G401.6 (cell line): Measurements from ENCODE around the gene TANGO2.
A peak's percentile ranks its signal among the peaks of the same experiment; 100 is the strongest.

Source experiments
- FAIRE-seq: peaks from 2 replicates; lab custom pipeline; 2012; peaks lifted over from hg19 to GRCh38; lab: Jason Lieb, UNC

Gene TANGO2

DNA sequence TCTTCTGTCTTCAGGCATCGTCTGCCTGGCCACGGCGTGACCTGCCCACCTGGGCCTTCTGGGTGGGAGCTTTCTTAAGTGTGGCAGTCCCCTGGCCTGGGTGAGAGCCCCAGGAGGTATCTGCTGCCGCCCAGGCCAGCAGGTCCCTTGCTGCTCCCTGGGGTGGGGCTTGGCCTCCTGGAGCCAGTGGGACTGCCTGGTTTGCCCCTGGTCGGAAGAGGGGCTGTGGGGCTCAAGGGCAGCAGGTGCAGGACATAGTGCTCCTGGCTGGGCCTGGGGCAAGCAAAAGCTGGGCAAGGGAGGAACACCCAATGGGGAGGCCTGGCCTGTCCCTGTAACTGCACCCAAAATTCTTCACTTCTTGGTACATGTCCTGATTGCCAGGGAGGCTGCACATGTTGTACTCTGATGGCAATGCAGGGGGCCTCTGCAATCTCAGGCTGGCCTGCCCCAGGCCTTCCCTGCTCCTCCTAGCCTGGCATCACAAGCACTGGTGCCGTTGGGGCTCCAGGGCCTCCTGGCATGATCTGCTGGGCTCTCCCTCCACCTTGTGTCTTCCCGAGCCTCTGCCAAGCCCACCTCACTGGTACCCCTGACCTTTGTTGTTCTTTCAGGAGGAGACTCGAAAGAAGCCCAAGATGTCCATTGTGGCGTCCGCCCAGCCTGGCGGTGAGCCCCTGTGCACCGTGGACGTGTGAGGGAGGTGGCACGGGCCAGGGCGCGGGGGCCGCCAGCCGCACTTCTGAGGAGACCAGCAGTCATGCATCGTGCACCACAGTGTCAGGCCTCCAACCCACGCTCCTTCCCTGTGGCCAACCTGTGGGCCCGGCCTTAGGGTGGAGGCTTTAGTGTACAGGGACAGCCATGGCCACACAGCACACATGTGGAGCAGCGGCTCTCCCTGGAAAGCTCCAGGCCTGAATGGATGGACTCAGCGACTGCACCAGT is 88.8 kb downstream of the TANGO2 start:
- FAIRE-seq = no peak

DNA sequence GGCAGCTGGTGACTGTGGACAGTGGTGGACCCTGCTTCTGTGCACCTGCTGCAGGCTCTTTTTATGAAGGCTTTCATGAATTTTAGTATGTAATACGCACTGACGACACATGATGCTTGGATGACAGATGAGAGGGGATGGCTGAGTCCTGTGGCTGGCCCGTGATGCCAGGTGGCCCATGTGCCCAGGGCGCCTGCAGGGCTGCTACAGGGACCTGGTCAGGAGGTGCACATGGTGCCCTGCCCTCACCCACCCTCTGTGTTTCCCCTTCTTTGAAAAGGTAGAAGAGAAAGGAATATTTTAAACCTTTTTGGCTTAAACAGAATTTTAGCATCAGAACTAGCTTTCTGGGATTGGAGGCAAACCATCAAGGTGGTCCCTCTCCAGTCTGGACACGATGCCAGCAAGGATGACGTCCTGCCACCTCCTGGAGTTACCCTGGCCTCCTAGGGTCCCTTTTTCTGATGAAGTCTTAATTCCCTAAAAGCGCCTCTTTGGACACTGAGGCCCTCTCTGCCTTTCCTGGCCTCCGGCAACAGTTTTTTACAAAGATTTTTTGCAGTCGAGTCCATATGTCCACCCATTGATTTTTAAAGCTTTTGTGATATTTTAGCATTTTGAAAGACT is 89.6 kb downstream of the TANGO2 start:
- FAIRE-seq = no peak

DNA sequence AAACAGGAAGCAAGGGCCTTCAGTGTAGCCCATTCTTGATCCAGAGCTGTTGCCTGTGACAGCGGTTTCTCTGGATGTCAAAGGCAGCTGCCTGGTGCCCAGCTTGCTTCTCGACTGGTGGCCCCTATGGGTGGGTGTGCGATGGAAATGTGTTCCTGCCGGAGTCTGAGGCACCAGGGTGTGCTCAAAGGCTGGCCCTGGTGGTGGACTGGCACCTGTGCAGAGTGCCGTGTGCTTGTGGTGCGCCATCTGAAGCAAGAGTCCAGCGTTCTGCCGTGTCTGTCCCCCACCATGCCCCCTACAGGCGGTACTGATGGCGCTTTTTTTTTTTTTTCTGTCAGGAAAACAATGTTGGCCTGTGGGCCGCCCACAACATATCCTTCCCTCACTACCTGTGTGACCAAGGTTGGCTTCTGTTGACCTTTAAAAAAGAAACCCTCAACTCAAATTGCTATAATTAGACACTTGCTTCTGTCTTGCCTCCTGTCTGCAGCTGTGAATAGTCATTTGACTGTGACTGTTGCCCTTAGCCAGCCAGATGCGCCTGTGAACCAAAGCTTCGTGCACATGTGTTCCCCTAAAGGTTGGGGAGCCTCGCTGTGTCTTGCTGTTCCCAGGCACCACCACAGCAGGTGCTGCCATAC is 90.3 kb downstream of the TANGO2 start:
- FAIRE-seq = peak; percentile 74

DNA sequence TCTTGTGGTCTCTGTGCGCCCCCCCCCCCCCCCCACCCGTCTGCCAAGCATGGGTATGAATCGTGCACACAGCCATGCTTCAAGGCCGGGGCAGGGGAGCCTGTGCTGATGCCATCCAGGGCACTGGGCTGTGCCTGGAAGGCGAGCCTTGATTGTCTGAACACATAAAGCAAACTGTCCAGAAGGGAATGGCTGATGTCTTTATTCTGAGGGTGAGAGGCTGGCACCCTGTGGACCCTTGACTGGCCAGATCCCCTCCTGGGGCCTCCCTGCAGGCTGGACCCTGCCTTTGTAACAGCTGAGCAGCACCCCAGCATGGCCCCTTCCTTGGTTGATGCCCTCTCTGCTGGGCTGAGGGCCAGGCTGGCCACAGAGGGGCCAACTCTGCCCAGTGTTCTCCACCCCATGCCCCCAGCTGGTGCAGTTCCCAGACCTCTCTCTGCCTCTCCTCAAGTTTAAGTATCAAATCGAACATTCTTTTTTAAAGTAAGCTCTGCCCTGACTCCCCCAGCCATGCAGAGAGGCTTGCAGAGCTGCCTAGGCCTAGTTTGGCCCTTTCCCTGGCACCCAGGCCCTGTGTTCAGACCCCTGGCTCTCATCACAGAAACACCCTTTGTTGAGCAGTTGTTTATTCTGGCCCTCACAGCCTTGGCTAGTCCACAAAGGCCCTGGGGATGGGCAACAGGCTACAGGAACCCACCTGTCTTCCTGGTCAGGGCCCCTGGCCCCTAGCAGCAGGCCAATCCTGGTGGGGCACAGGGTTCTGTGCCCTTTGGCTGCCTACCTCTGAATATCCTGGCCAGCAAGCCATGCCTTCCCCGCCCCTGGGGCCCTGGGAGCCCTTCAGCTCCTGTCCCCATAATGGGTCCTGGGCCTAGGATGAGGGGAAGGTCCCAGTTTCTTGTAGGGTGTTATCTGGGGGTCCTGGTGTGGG is 91.0 kb downstream of the TANGO2 start:
- no peak for FAIRE-seq

DNA sequence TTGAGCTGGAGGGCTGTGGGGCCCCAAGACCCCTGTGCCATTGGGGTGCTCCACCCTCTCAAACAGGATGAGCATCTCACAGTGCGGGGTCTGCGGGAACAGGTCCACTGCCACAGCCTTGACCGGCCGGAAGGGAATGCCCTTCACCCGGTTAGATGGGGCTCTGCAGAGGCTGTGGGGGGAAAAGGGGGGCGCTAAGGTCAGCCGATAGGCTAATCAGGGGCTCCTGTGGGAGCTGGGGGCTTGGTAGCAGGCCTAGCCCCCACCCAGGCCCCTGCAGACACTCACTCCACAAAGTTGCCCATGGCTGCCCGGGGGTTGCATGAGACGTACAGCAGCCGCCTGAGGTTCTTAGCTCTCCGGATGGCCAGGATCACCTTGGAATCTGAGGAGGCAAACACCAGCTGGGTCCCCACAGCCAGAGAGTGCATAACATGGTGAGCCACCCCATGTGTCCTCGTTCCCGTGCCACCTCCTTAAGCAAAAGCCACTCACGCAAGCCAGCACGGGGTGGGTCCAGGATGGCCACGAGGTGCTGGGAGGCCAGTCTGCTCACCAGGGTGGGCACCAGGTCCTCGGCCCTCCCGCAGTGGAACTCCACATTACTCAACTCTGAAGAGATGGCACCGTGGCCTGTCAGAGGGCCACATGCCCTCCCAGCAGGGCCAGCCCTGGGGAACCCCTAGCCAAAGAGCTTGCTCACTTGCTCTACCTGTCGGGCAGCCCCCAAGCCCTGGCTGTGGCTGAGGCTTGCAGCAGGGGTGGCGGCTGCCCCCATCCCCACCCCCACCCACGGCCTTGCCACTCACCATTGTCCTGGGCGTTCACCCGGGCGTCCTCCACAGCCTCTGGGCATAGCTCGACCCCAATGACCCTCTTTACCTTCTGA is 92.0 kb downstream of the TANGO2 start:
- FAIRE-seq = no peak

DNA sequence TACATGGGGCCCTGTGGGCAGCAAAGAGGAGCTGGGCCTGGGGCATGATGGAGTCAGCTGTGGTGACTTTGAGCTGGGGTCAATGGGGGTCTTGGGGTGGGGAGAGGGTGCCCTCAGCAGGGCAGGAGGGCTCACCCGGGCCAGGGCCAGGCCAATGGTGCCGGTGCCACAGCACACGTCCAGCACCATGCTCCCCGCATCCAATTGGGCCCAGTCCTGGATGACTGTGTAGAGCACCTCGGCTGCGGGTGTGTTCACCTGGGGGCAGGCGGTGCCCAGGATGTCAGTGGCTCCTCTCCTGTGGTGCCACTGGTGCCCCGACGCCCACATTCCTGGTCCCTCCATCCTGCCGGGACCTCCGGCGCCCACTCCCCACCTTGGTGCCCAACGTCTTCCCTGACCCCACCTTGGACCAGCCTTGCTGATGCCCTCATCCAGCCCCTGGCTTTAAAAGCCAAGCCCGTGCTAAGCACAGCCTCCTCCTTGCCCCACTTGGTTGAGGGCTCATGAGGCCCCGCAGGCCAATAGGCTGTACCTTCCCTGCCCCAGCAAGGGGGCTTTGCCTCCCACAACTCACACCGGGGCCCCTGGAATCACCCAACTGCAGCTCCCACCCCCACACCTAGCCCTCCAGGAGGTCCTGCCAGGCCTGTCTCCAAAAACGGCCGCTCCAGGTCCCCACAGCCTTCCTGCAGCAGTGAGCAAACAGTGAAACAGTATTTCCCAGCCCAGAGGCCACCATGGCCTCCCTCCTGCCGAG is 92.8 kb downstream of the TANGO2 start:
- FAIRE-seq = no peak

DNA sequence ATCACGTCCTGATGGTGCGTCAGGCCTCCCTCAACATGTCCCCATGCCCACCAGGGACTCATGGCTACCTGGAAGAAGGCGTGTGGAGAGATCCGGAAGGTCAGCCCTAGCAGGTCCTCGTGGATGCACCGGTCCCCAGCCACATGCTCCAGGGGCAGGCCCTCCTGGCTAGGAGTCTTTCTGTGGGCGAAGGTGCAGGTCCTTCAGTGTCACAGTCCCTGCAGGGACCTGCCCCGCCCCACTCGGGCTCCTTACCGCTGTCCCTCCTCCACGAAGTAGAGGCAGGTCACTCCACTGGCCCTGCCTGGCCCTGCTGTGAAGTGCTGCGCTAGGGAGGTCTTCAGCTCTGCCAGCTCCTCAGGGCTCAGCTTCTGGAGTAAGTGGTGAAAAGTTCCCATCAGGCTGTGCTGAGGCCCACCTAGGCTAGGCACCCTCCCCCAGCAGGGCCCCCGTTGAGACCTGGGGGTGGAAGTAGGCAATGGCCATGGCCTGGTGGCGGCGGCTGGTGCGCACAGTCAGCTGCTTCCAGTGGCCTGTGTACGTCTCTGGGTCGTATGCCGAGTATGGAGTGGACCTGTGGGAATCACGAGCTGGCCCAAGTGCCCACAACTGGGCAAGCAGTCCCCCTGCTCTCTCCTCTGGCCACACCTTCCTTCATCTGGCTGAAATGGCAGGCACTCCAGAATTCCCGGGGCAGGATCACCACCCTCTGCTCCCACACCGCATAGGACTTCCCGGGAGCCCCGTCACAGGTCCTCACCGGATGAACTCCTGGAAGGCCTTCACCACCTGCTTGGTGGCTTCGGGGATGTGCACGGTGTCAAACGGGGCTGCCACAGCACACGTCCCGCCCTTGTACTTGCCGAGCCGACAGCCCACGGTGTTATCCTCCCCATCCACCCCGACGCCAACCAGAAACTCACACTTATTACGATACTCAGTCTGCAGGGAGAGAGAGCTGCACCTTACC is 93.9 kb downstream of the TANGO2 start:
- FAIRE-seq = no peak

DNA sequence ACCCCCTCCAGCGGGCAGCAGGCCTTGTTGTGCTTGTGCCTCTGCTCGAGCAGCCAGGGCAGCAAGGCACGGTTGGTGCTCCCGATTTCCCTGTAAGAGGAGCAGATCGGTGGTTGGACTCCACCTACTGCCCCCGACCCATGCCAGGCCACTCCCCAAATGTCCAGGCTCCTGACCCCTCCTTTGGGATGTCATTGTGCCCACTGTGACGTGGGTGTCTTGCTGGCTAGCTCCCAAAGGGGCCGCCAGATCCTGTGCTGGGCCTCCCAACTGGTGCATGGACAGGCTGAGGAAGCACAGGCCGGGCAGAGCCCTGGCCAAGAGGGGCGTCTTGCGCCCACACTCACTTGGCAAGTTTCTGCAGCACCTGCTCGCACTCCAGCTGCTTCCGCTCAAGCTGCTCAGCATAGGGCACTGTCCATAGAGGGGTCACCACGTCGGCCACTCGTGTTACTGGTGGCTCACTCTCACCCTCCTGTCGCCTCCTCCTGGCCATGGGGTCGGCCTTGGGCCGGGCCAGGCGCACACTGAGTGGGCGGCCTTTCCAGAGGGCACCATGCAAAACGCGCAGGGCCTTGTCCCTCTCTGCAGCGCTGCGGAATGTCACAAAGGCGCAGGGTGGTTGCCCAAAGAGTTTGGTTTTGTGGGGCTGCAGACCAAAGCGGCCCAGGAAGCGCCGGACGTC is 94.9 kb downstream of the TANGO2 start, which contains the start of gene RANBP1:
Gene RANBP1 (plus strand): TSS at position 414 of the 685 bp plus-strand sequence. CDS start 81 bp downstream, at position 495.
- FAIRE-seq = no peak

DNA sequence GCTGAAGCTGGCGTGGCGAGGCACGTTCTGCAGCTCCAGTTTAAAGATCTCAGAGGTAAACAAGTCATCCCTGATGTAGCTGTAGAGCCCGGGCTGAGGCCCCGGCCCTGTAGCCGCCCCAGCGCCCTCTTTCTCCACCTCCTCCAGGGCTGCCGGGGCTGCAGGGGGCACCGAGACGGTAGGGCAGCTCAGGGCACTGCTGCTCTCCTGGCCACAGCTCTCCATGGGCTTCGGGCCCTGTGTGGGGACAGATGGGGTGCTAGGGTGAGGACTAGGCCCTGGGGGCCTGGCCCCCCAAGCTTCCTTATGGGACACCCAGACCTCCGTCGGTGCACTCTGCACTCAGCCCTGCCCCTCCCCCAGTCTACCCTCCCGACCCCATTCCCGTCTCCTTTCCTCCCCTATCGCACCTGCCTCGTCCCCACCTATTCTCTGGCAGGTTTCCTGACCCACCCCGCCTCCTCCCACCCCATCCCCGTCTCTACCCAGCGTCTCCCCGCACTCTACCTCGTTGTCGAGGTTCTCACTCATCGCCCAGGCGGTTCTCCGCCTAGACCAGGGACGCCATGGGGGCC is 95.6 kb downstream of the TANGO2 start:
- FAIRE-seq = no peak
